HG02970 (cell line): ENCODE measurements around the gene PCDHGA9.
"Not testable (repeated sequence)": the region's sequence is repeated elsewhere in the genome, so short reads cannot be mapped to it uniquely, and the experiment has no call there.

Experiments
- ATAC-seq: cut with Tn5 transposase; IDR thresholded peaks from one replicate; pipeline ENCODE4 v1.9.1; 2021; ENCODE audit warnings: mild to moderate bottlenecking, moderate library complexity, moderate number of reproducible peaks; ENCODE audit not compliant: unreplicated experiment, low FRiP score

Gene PCDHGA9

DNA sequence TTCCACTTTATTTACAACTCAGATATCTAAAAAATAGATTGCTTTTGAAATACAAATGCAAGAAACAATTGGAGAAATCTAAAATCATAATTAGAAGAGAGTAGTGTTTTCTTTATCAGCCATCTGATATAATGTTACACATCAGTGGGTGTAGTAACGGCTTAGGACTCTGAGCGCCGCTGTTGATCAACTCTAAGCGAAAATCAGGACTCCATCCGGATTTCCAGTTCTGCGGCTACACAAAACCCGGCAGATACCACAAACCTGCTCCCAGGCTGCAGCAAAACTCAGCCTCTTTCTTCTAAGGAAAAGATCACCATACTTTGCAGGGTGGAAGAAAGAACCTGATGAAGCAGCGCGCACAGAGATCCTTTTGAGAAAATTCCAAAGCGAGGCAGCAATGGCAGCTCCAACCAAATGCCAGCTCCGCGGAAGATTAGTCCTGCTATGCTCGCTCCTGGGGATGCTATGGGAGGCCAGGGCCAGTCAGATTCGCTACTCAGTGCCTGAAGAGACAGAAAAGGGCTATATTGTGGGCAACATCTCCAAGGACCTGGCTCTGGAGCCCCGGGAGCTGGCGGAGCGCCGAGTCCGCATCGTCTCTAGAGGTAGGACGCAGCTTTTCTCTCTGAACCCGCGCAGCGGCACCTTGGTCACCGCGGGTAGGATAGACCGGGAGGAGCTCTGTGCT lies at the start of gene PCDHGA9:
Gene PCDHGA9 (plus strand): TSS at position 226 of the 691 bp plus-strand sequence. CDS start 175 bp downstream, at position 401.
- ATAC-seq = no peak

DNA sequence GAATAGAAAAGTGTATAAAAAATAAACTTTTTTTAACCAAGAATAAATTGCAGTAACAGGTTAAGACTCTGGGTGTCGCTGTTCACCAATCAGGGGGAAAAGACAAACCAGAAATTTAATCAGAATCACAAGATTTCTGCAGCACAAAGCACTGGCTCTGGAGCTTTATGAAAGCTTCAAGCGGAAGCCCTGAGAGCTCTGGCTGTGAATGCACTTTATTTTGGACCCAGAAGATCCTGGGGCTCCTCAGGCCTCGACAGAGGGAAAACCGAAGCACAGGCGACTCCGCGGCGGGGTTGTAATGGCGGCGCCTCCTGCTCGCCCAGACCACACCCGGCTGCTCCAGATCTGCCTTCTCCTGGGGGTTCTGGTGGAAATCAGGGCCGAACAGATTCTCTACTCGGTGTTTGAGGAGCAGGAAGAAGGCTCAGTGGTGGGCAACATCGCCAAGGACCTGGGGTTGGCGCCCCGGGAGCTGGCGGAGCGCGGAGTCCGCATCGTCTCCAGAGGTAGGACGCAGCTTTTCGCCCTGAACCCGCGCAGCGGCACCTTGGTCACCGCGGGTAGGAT lies 47.6 kb upstream of the PCDHGA9 start, which contains the start of gene PCDHGA4:
Gene PCDHGA4 (plus strand): TSS at position 122 of the 570 bp plus-strand sequence. CDS start 87 bp downstream, at position 209.
- ATAC-seq = no peak

GRCh38 chr5:141355641-141356040 lies 46.9 kb upstream of the PCDHGA9 start:
- no peak for ATAC-seq

- ATAC-seq = no peak
These were observed 46.4 kb upstream of the PCDHGA9 start for GRCh38 chr5:141356133-141356532.

- ATAC-seq = no peak
These were observed 45.6 kb upstream of the PCDHGA9 start for GRCh38 chr5:141356950-141357349.

DNA sequence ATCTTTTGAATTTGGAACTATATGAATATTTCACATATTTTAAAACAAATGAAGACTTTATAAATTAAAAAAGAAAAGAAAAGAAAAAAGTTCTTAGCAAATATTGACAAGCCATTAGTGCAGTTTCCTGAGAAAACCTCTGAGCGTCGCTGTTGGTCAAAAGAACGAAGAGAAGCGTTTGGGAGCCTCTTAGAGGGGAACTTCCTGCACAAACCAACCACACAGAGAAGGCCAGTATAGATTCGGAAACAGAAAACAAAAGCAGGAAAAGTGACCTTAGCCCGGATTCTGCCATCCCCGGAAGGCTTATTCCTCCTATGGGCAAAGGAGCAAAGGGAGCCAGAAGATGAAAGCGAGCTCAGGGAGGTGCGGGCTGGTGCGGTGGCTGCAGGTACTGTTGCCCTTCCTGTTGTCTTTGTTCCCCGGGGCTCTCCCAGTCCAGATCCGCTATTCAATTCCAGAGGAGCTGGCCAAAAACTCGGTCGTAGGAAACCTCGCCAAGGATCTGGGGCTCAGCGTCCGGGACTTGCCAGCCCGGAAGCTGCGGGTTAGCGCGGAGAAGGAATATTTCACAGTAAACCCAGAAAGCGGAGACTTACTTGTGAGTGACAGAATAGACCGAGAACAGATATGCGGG lies 42.7 kb upstream of the PCDHGA9 start, which contains the start of gene PCDHGB2:
Gene PCDHGB2 (plus strand): TSS at position 205 of the 637 bp plus-strand sequence. CDS start 142 bp downstream, at position 347.
- no peak for ATAC-seq

GRCh38 chr5:141360685-141361084 lies 41.9 kb upstream of the PCDHGA9 start:
- ATAC-seq = no peak

- no peak for ATAC-seq
These were observed 39.9 kb upstream of the PCDHGA9 start for GRCh38 chr5:141362719-141363118.

DNA sequence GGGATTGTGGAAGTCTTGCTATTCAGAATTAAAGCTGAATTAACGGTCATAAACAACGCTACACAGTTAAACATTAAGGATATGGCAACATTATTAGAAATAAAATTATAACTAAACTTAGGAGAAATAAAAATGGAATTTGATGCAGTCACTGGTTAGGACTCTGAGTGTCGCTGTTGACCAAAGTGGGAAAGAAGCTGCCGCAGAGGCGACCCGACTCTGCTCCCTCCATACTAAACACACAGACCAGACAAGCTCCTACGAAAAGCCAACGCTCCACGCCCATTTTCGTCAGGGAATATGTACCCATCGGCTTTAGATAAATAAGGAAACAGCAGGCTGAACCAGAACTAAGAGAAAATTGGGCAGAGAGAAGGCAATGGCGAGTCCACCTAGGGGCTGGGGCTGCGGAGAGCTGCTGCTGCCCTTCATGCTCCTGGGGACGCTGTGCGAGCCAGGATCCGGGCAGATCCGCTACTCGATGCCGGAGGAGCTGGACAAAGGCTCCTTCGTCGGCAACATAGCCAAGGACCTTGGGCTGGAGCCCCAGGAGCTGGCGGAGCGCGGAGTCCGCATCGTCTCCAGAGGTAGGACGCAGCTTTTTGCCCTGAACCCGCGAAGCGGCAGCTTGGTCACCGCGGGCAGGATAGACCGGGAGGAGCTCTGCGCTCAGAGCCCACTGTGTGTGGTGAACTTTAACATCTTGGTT lies 38.5 kb upstream of the PCDHGA9 start, which contains the start of gene PCDHGA5:
Gene PCDHGA5 (plus strand): TSS at position 211 of the 709 bp plus-strand sequence. CDS start 169 bp downstream, at position 380.
- no peak for ATAC-seq

GRCh38 chr5:141366016-141366896 lies 36.3 kb upstream of the PCDHGA9 start:
- ATAC-seq = no peak

GRCh38 chr5:141369994-141370848 lies 32.4 kb upstream of the PCDHGA9 start, which contains the start of gene PCDHGB3:
TSS of gene PCDHGB3 (plus strand) at chr5:141370242. CDS start at chr5:141370395, 153 bp downstream.
- no peak for ATAC-seq

GRCh38 chr5:141371572-141372475 lies 30.8 kb upstream of the PCDHGA9 start:
- no peak for ATAC-seq

DNA sequence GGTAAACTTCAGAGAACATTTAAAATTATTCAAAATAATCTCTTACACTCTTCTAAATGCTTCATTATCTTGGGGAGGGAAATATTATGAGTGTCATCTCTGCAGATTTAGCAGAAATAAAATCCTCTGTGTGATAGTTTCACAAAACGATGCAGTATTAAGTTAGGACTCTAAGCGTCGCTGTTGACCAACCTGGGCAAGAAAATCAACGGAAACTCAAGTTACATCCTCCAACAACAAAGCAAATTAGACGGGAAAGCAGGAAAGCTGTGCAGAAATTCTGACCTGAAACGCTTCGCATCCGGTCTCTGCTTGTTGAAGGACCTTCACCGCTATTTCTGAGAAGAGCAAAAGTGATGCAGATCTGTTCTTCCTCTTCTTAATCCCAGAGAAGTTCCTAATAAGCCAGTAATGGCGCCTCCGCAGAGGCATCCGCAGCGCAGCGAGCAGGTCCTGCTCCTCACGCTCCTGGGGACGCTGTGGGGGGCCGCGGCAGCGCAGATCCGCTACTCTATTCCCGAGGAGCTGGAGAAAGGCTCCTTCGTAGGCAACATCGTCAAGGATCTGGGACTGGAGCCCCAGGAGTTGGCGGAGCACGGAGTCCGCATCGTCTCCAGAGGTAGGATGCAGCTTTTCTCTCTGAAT lies 28.8 kb upstream of the PCDHGA9 start, which contains the start of gene PCDHGA6:
Gene PCDHGA6 (plus strand): TSS at position 219 of the 645 bp plus-strand sequence. CDS start 193 bp downstream, at position 412.
- ATAC-seq = no peak

- ATAC-seq = no peak
These were observed 28.0 kb upstream of the PCDHGA9 start for GRCh38 chr5:141374627-141375026.

- ATAC-seq = not testable (repeated sequence)
These were observed 27.0 kb upstream of the PCDHGA9 start for GRCh38 chr5:141375444-141376155.
